NT2/D1 (cell line): Measurements from ENCODE around the gene LIMCH1.

Source experiments
- DNase-seq: peaks from one replicate; pipeline ENCODE4 v3.0.0-alpha.2; 2011; ENCODE audit warnings: low read depth, low spot score
- H3K27me3 ChIP-seq: 2 replicates; pipeline ENCODE4 v1.6.0; 2011; ENCODE audit warnings: mild to moderate bottlenecking; ENCODE audit not compliant: insufficient read length, insufficient read depth
- H3K36me3 ChIP-seq: 2 replicates; pipeline ENCODE4 v1.6.1; 2011; ENCODE audit warnings: mild to moderate bottlenecking, low read length, mixed read lengths; ENCODE audit not compliant: insufficient read depth, insufficient read length
- H3K4me1 ChIP-seq: 2 replicates; pipeline ENCODE4 v1.5.1; 2011; ENCODE audit not compliant: insufficient read depth, insufficient read length
- H3K4me3 ChIP-seq: 2 replicates; pipeline ENCODE4 v1.5.1; 2011; ENCODE audit warnings: low read depth; ENCODE audit not compliant: insufficient read length
- H3K9ac ChIP-seq: 2 replicates; pipeline ENCODE4 v1.6.0; 2011; ENCODE audit warnings: low read depth; ENCODE audit not compliant: insufficient read length
- H3K9me3 ChIP-seq: 2 replicates; pipeline ENCODE4 v1.5.1; 2011; ENCODE audit warnings: mild to moderate bottlenecking, low read length; ENCODE audit not compliant: insufficient read depth
- SUZ12 ChIP-seq: IDR thresholded peaks from 2 replicates; pipeline ENCODE4 v1.6.1; 2011; ENCODE audit not compliant: insufficient read length, insufficient read depth; ENCODE audit errors: extremely low read depth
- YY1 ChIP-seq: IDR thresholded peaks from 2 replicates; pipeline ENCODE4 v1.6.1; 2011; ENCODE audit not compliant: insufficient read length, insufficient read depth
- ZNF274 ChIP-seq: IDR thresholded peaks from 2 replicates; pipeline ENCODE4 v1.6.1; 2011; ENCODE audit warnings: mild to moderate bottlenecking, low read depth, low read length

The LIMCH1 gene

DNA sequence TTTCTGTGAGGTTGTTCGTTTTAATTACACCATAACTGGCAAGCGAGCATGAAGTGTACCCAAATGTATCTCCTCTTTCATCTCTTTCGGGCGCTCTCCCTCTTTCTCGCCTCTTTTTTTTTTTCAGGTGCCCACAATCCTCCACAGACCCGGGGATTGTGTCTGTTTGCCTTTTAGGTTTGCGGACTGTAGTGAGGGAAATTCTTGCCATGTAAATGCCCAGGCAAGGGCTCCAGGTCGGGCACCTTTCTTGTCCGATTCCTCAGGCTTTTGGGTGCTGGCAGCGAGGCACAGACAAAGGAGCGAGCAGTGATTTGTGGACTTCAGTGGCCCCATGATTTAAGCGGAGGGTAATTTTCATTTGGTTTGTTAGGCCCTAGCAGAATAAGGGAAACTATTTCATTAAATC lies 211.7 kb downstream of the LIMCH1 start:
- H3K4me1 ChIP-seq, result peaks cover 4% of the 10 kb centered on the region
- no peaks in the 10 kb centered on the region for H3K36me3 ChIP-seq
- no peak for DNase-seq
- no peak overlapping the region for H3K4me3 ChIP-seq
- H3K9ac ChIP-seq, result no peak overlapping the region
- TF ChIP-seq YY1, result no peak
- TF ChIP-seq SUZ12, result peak; percentile 85
- no peak for TF ChIP-seq ZNF274
- H3K9me3 ChIP-seq, result no peaks in the 10 kb centered on the region
- peaks cover 99% of the 10 kb centered on the region for H3K27me3 ChIP-seq
